Gastrocnemius medialis (tissue), 4 donors: Measurements from ENCODE around the gene UBE4B. TPM values are rescaled to one million over a fixed set of nuclear protein-coding genes. Genes with fewer than 3 reads are reported as not detected.

Experiments used
- ATAC-seq, 2 donors: fragments of 150-250 bp; one replicate each; pipeline ENCODE4 v1.9.1; 2016
- DNase-seq, 2 donors: peaks; one replicate each; pipeline ENCODE4 v3.0.0-alpha.2; 2019
- H3K27ac ChIP-seq, 4 donors: fragments of 200-600 bp; sonication (generic); 1 replicate in 1 of 4; 2 replicates in 3 of 4; pipeline ENCODE4 v1.5.1; 2016 to 2018; ENCODE audit warnings: mild to moderate bottlenecking in 2 of 4, moderate library complexity in 1 of 4
- H3K27me3 ChIP-seq, 3 donors: fragments of 200-600 bp; sonication (generic) in 2 of 3; 1 replicate in 1 of 3; 2 replicates in 2 of 3; pipeline versions ENCODE4 v1.5.1 to v1.6.0; 2016 to 2019; ENCODE audit warnings: mild to moderate bottlenecking in 1 of 3, moderate library complexity in 1 of 3
- H3K36me3 ChIP-seq, 2 donors: fragments of 200-600 bp; sonication (generic) in 1 of 2; one replicate each; pipeline ENCODE4 v1.5.1; 2017 to 2018
- H3K4me1 ChIP-seq, 2 donors: fragments of 200-600 bp; sonication (generic) in 1 of 2; one replicate each; pipeline ENCODE4 v1.5.1; 2016 to 2017; ENCODE audit warnings: mild to moderate bottlenecking in 2 of 2
- H3K4me3 ChIP-seq, 4 donors: fragments of 200-600 bp; sonication (generic) in 3 of 4; 1 replicate in 1 of 4; 2 replicates in 3 of 4; pipeline ENCODE4 v1.5.1; 2016 to 2019; ENCODE audit warnings: mild to moderate bottlenecking in 2 of 4
- H3K9me3 ChIP-seq, 3 donors: fragments of 200-600 bp; sonication (generic) in 2 of 3; 1 replicate in 1 of 3; 2 replicates in 2 of 3; pipeline ENCODE4 v1.5.1; 2016 to 2019
- POLR2A ChIP-seq, 2 donors: fragments of 450-650 bp; IDR thresholded peaks; one replicate each; pipeline ENCODE4 v1.6.1; 2017; ENCODE audit warnings: antibody characterized with exemption in 2 of 2, mild to moderate bottlenecking in 2 of 2, moderate library complexity in 2 of 2
- in situ Hi-C, 4 donors: fragments of 200-750 bp; cut with MboI; loops; one replicate each; pipeline versions ENCODE4 v1.15.0 to v1.8.0; 2017; ENCODE audit warnings: low sequenced_read_pairs in 4 of 4
- intact Hi-C: fragments of 100-400 bp; cut with DNase I; formaldehyde crosslinking; loops from one replicate; pipeline ENCODE4 v1.15.1; 2023; ENCODE audit warnings: low total_unique reads
- total RNA-seq, 4 donors: library from RNA; depleted of rRNA; stranded (reverse); fragments of >200 nt; gene quantifications; one replicate each; pipeline versions ENCODE4 v1.1.0 to v1.2.3, GENCODE V29; 2016
- TF ChIP-seq, protein P1 (sequence below), 5 experiments: fragments of 450-650 bp in 3 of 5; fragments of 200-600 bp in 2 of 5; sonication (generic) in 2 of 5; IDR thresholded peaks in 4 of 5; conservative IDR thresholded peaks in 1 of 5; 1 replicate in 4 of 5; 2 replicates in 1 of 5; pipeline ENCODE4 v1.5.1; 2016 to 2019; ENCODE audit warnings: antibody characterized with exemption in 5 of 5, mild to moderate bottlenecking in 3 of 5, moderate library complexity in 3 of 5

UBE4B gene
- total RNA-seq, 4 donors from 2014 or later: 42.6 to 143 (median 98.2) TPM

DNA sequence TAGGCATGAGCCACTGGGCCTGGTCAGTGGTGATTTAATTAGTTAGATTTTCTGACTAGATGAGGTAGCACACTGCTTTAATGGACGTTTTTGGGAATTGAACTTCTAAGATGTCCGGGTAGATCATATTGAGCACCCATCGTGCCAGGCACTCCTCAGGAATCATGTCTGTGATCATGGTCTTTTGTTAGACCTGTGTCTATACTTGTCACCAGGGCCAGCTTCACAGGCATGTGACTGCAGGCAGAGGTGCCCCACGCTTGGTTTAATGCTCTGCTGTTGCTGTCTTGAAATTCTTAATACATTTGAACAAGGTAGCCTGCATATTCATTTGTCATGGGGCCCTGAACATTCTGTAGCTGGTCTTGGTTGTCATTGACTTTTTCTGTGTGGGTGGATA, 19.6 kb downstream of the UBE4B start:
- TF ChIP-seq POLR2A (IDR thresholded peaks at IDR 0.05): no peak
- TF ChIP-seq, protein P1, sequence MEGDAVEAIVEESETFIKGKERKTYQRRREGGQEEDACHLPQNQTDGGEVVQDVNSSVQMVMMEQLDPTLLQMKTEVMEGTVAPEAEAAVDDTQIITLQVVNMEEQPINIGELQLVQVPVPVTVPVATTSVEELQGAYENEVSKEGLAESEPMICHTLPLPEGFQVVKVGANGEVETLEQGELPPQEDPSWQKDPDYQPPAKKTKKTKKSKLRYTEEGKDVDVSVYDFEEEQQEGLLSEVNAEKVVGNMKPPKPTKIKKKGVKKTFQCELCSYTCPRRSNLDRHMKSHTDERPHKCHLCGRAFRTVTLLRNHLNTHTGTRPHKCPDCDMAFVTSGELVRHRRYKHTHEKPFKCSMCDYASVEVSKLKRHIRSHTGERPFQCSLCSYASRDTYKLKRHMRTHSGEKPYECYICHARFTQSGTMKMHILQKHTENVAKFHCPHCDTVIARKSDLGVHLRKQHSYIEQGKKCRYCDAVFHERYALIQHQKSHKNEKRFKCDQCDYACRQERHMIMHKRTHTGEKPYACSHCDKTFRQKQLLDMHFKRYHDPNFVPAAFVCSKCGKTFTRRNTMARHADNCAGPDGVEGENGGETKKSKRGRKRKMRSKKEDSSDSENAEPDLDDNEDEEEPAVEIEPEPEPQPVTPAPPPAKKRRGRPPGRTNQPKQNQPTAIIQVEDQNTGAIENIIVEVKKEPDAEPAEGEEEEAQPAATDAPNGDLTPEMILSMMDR (IDR thresholded peaks at IDR 0.05 in 4 of 5, conservative IDR thresholded peaks at IDR 0.05 in 1 of 5): no peak
- Histone ChIP-seq H3K4me3 (no peak overlapping the region), H3K4me1 (peaks cover 32 to 64% of the 10 kb centered on the region in 2 donors), H3K27me3 (no peaks in the 10 kb centered on the region), H3K36me3 (no peaks in the 10 kb centered on the region), H3K9me3 (no peaks in the 10 kb centered on the region), H3K27ac (peak overlapping the region; percentile 31 to 64 (median 53))
- peak in 1 of 2 donors; percentile 35 for DNase-seq
- peak; percentile 66 to 73 for ATAC-seq
- in situ Hi-C loops: no loop called here
- intact Hi-C loops: no loop called here

DNA sequence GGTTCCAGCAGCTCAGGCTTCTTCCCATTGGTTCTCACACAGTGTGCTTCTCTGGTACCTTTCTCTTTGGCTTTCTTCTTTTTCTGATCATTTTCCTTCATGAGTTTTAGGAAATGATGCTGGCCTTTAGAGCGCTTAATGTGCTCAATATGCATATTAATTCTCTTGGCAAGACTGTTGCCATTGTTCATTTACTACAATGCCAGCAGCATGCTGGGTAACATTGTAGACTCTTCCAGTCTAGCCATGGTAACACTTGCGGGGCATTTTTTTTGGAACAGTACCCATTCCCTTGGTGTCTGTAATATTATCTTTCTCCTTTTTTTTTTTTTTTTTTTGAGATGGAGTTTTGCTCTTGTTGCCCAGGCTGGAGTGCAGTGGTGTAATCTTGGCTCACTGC, 21.7 kb downstream of the UBE4B start:
- Histone ChIP-seq H3K4me1 (peaks cover 35 to 77% of the 10 kb centered on the region in 2 donors), H3K27ac (no peak overlapping the region), H3K36me3 (no peaks in the 10 kb centered on the region), H3K9me3 (no peaks in the 10 kb centered on the region), H3K27me3 (no peaks in the 10 kb centered on the region), H3K4me3 (no peak overlapping the region)
- TF ChIP-seq, protein P1 (IDR thresholded peaks at IDR 0.05 in 4 of 5, conservative IDR thresholded peaks at IDR 0.05 in 1 of 5): no peak
- TF ChIP-seq POLR2A (IDR thresholded peaks at IDR 0.05): no peak
- in situ Hi-C loops (no loop called here), intact Hi-C loops (no loop called here)
- ATAC-seq (no peak), DNase-seq (no peak)

DNA sequence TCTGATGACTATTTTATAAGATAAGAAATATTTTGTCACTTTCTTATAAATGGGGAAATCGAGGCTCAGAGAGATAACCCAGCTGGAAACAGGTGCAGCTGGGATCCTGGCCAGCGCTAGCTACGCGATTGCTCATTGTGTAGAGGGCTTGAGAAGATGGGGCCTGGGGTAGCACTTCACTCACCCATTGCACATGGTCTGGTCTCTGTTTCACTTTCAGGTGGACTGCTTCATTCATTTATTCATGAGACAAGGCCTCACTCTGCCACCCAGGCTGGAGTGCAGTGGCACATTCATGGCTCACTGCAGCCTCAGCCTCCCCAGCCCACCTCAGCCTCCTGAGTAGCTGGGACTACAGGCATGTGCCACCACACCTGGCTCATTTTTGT, 23.8 kb downstream of the UBE4B start:
- in situ Hi-C loops: no loop called here
- no peak for ATAC-seq
- Histone ChIP-seq H3K4me1 (peaks cover 26 to 63% of the 10 kb centered on the region in 2 donors), H3K27ac (peak overlapping the region in 2 of 4 donors; percentile 2 to 3), H3K9me3 (no peaks in the 10 kb centered on the region), H3K4me3 (no peak overlapping the region), H3K36me3 (no peaks in the 10 kb centered on the region), H3K27me3 (no peaks in the 10 kb centered on the region)
- TF ChIP-seq, protein P1 (IDR thresholded peaks at IDR 0.05 in 4 of 5, conservative IDR thresholded peaks at IDR 0.05 in 1 of 5): no peak
- TF ChIP-seq POLR2A (IDR thresholded peaks at IDR 0.05): no peak
- no peak for DNase-seq
- intact Hi-C loops: no loop called here

DNA sequence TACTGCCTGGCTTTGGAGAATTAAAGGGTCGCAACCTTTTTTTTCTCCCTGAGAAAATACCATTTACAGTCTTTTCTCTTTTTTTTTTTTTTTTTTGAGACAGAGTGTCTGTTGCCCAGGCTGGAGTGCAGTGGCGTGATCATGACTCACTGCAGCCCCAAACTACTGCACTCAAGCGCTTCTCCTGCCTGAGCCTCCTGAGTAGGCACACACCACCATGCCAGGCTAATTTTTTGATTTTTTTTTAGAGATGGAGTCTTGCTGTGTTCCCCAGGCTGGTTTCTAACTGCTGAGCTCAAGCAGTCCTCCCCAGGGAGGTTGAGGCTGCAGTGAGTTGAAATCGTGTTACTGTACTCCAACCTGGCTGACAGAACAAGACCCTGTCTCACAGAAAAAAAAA, 24.6 kb downstream of the UBE4B start:
- no peak for TF ChIP-seq POLR2A (IDR thresholded peaks at IDR 0.05)
- TF ChIP-seq, protein P1 (IDR thresholded peaks at IDR 0.05 in 4 of 5, conservative IDR thresholded peaks at IDR 0.05 in 1 of 5): no peak
- Histone ChIP-seq H3K4me3 (no peak overlapping the region), H3K9me3 (no peaks in the 10 kb centered on the region), H3K27me3 (no peaks in the 10 kb centered on the region), H3K4me1 (peaks cover 23 to 60% of the 10 kb centered on the region in 2 donors), H3K27ac (peak overlapping the region in 3 of 4 donors; percentile 22 to 48 (median 46)), H3K36me3 (no peaks in the 10 kb centered on the region)
- in situ Hi-C loops (no loop called here), intact Hi-C loops (no loop called here)
- ATAC-seq (peak in 1 of 2 donors; percentile 53), DNase-seq (no peak)

DNA sequence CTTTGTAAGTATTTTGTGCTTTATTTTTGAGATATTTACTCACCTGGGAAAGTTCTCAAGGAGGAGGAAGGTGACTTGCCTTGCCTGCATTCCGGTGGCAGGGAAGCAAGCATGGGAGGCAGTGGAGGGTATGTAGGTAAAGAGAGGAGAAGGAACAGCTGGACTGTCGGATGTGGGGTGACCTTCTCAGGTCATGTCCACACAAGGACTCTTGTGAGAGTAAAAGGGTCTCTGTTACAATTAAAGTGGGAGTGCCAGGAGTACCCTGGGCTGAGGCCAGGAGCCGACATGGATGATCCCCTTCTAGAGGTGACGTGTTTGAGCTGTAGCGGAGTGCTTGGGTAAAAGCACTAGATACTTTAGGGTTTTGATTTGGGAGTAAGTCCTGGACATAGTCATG, 25.0 kb downstream of the UBE4B start:
- no peak for DNase-seq
- Histone ChIP-seq H3K4me1 (peaks cover 23 to 60% of the 10 kb centered on the region in 2 donors), H3K27me3 (no peaks in the 10 kb centered on the region), H3K36me3 (no peaks in the 10 kb centered on the region), H3K9me3 (no peaks in the 10 kb centered on the region), H3K27ac (peak overlapping the region in 3 of 4 donors; percentile 22 to 48 (median 46)), H3K4me3 (no peak overlapping the region)
- in situ Hi-C loops: no loop called here
- intact Hi-C loops: no loop called here
- ATAC-seq: no peak
- TF ChIP-seq, protein P1 (IDR thresholded peaks at IDR 0.05 in 4 of 5, conservative IDR thresholded peaks at IDR 0.05 in 1 of 5): no peak
